Measurements from ENCODE around the gene SPTBN5. TPM values are rescaled to one million over a fixed set of nuclear protein-coding genes. Genes with fewer than 3 reads are reported as not detected.

SPTBN5 gene
- total RNA-seq, 4 donors from 2014 or later = 0.40 to 2.5 (median 1.8) TPM

Small RNAs within 50 kb of the gene (microRNA-seq; reads per million reads assigned to microRNA genes)
- not detected for gene MIR4310

Small RNAs within 50 kb of the gene (small RNA-seq; reads per million reads assigned to genes)
- gene JMJD7-PLA2G4B = 0.28 reads per million
- not detected for gene MIR4310
- not detected for gene RNA5SP393

Other genes starting within 250 kb of the SPTBN5 start
- 100 to 1,000 TPM in 1 of 4 donors, 10 to 100 TPM in 3; 53.1 to 107 (median 67.6) TPM for gene MGA, start 233.6 kb downstream of the SPTBN5 start, total RNA-seq
- gene MAPKBP1, start 119.6 kb downstream of the SPTBN5 start, total RNA-seq = 10 to 100 TPM; 25.4 to 40.5 (median 33.6) TPM
- 10 to 100 TPM; 18.8 to 36.6 (median 28.3) TPM for gene JMJD7, start 66.0 kb downstream of the SPTBN5 start, total RNA-seq
- gene PLA2G4B, start 55.2 kb downstream of the SPTBN5 start, total RNA-seq = 10 to 100 TPM in 1 of 4 donors, 1 to 10 TPM in 3; 6.2 to 13.0 (median 8.6) TPM
- 10 to 100 TPM; 29.7 to 66.7 (median 37.9) TPM for gene EHD4, start 78.5 kb upstream of the SPTBN5 start, total RNA-seq
- not detected for gene PLA2G4E, start 127.0 kb upstream of the SPTBN5 start, total RNA-seq
- not detected for gene PLA2G4D, start 200.5 kb upstream of the SPTBN5 start, total RNA-seq